Gastroesophageal sphincter (tissue), 4 donors: ENCODE data around the gene LACTBL1. TPM values are rescaled to one million over a fixed set of nuclear protein-coding genes. Genes with fewer than 3 reads are reported as not detected.

Experiments
- ATAC-seq: fragments of 150-250 bp; one replicate; pipeline ENCODE4 v1.9.1; 2016; ENCODE audit warnings: mild to moderate bottlenecking, moderate library complexity
- H3K27ac ChIP-seq, 4 donors: fragments of 200-600 bp; sonication (generic) in 3 of 4; 1 replicate in 3 of 4; 2 replicates in 1 of 4; pipeline ENCODE4 v1.5.1; 2016 to 2019
- H3K27me3 ChIP-seq: fragments of 200-600 bp; sonication (generic); one replicate; pipeline ENCODE4 v1.5.1; 2019
- H3K36me3 ChIP-seq, 2 donors: fragments of 200-600 bp; sonication (generic); one replicate each; pipeline ENCODE4 v1.5.1; 2019; ENCODE audit warnings: control low read depth in 1 of 2
- H3K4me1 ChIP-seq, 3 donors: fragments of 200-600 bp; sonication (generic); 1 replicate in 2 of 3; 2 replicates in 1 of 3; pipeline ENCODE4 v1.5.1; 2016 to 2019; ENCODE audit warnings: control low read depth in 2 of 3
- H3K4me3 ChIP-seq, 2 donors: fragments of 200-600 bp; sonication (generic); one replicate each; pipeline ENCODE4 v1.5.1; 2019; ENCODE audit warnings: mild to moderate bottlenecking in 1 of 2, moderate library complexity in 1 of 2
- H3K9me3 ChIP-seq, 3 donors: fragments of 200-600 bp; sonication (generic); one replicate each; pipeline ENCODE4 v1.5.1; 2017 to 2019; ENCODE audit warnings: control low read depth in 2 of 3
- EP300 ChIP-seq: sonication (generic); formaldehyde crosslinking; IDR thresholded peaks from one replicate; pipeline ENCODE4 v1.6.1; 2017; ENCODE audit warnings: antibody characterized with exemption, mild to moderate bottlenecking
- POLR2A ChIP-seq, 2 donors: fragments of 450-650 bp; IDR thresholded peaks; one replicate each; pipeline ENCODE4 v1.6.1; 2017; ENCODE audit warnings: antibody characterized with exemption in 2 of 2, mild to moderate bottlenecking in 2 of 2, moderate library complexity in 1 of 2
- POLR2AphosphoS5 ChIP-seq: sonication (generic); formaldehyde crosslinking; IDR thresholded peaks from one replicate; pipeline ENCODE4 v1.6.1; 2017; ENCODE audit warnings: antibody characterized with exemption
- WGBS, 2 donors: methylation state at CpG; one replicate each; pipeline ENCODE4 v1.1.5; 2018; ENCODE audit warnings: low coverage in 1 of 2; 5-methylcytosine and 5-hydroxymethylcytosine counted together
- total RNA-seq, 4 donors: library from RNA; depleted of rRNA; stranded (reverse); fragments of >200 nt; gene quantifications; one replicate each; pipeline ENCODE4 v1.1.0, GENCODE V29; 2016
- TF ChIP-seq, protein P1 (sequence below), 4 experiments: fragments of 200-600 bp in 2 of 4; fragments of 450-650 bp in 2 of 4; sonication (generic) in 1 of 4; IDR thresholded peaks; one replicate each; pipeline ENCODE4 v1.5.1; 2017 to 2019; ENCODE audit warnings: antibody characterized with exemption in 4 of 4, mild to moderate bottlenecking in 2 of 4, moderate library complexity in 2 of 4

The LACTBL1 gene
- total RNA-seq, 4 donors from 2014 or later: not detected

DNA sequence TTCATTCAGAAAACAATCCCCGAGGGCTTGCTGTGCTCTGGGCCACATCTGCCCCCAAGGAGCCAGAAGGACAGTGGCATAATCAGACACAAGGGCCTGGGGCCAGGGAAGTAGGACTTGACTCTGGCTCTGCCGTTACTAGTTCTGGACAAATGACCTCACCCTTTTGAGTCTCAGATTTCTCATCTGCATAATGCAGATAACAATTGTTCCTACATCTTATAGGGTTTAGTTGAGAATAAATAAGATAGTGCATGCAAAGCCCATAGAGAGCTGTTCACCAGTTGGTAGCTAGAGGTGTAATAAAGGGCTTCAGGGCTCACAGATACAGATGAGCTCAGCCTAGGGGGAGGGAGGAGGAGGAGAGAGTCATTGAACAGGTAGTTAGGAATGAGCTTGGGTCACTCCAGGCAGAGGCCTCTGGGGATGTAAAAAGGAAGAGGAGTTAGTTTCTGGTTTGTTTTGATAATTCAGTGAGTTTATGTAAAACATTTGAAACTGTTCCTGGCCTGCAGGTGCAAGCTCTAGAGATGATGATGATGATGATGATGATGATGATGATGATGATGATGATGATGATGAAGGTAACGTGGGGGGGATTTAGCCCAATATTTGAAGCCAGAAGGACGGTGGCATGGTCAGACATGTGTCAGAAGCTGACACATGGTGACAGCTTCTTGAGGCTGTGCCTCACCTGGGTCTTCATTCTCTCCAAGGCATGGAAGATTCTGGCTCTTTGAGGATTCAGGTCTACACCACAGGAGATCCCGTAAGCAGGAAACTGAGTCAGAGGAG, 858 bp downstream of the LACTBL1 start:
- Histone ChIP-seq H3K9me3 (peaks cover 0 to 6% (median 0%) of the 10 kb centered on the region in 3 donors), H3K36me3 (no peaks in the 10 kb centered on the region), H3K27me3 (peaks cover 48% of the 10 kb centered on the region), H3K4me3 (no peak overlapping the region), H3K27ac (no peak overlapping the region), H3K4me1 (peaks cover 0 to 14% (median 5%) of the 10 kb centered on the region in 3 donors)
- TF ChIP-seq, protein P1, sequence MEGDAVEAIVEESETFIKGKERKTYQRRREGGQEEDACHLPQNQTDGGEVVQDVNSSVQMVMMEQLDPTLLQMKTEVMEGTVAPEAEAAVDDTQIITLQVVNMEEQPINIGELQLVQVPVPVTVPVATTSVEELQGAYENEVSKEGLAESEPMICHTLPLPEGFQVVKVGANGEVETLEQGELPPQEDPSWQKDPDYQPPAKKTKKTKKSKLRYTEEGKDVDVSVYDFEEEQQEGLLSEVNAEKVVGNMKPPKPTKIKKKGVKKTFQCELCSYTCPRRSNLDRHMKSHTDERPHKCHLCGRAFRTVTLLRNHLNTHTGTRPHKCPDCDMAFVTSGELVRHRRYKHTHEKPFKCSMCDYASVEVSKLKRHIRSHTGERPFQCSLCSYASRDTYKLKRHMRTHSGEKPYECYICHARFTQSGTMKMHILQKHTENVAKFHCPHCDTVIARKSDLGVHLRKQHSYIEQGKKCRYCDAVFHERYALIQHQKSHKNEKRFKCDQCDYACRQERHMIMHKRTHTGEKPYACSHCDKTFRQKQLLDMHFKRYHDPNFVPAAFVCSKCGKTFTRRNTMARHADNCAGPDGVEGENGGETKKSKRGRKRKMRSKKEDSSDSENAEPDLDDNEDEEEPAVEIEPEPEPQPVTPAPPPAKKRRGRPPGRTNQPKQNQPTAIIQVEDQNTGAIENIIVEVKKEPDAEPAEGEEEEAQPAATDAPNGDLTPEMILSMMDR (IDR thresholded peaks at IDR 0.05): no peak
- TF ChIP-seq POLR2A (IDR thresholded peaks at IDR 0.05) (no peak), POLR2AphosphoS5 (no peak), EP300 (no peak)
- WGBS, 2 donors: 74 to 80% methylated on average over 2 to 4 of the region's 5 CpGs
- ATAC-seq: no peak

DNA sequence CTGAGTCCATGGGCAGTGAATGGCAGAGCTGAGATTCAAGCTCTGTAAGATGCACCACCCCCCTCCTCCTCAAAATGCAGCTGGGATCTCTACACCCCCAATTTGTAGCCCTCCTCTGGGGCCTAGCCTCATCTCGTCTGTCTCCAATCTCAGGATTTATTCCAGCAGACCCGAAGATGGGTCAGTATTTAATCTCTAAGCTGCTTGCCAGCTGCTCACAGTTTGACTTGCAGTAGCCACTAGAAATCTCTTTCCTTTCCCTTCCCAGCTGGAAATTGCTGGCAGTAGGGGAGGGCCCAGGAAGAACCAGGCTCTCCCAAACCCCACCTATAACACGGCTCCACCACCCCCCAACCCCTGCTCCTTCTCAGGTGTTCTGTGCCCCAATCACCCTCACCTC, 1.5 kb downstream of the LACTBL1 start:
- peaks cover 0 to 14% (median 5%) of the 10 kb centered on the region in 3 donors for H3K4me1 ChIP-seq
- no peak overlapping the region for H3K27ac ChIP-seq
- ATAC-seq: no peak
- H3K4me3 ChIP-seq: no peak overlapping the region
- no peak for TF ChIP-seq POLR2AphosphoS5
- 41 to 64% methylated on average over 3 of the region's 3 CpGs for WGBS, 2 donors
- peaks cover 52% of the 10 kb centered on the region for H3K27me3 ChIP-seq
- peaks cover 0 to 12% (median 0%) of the 10 kb centered on the region in 3 donors for H3K9me3 ChIP-seq
- no peaks in the 10 kb centered on the region for H3K36me3 ChIP-seq

DNA sequence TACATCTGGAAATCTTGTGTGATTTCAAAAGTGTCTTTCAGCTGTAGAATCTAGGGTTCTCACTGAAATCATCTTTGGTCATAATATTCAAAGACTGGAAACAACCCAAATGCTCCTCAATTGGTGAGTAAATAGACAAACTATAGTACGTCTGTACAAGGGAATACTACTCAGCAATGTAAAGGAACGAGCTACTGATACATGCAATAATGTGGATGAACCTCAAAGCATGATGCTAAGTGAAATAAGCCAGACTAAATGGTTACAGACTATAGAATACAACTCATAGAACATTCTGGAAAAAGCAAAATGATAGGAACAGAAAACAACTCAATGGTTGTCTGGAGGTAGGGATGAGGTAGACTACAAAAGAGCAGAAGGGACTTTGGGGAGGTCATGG, 2.6 kb downstream of the LACTBL1 start:
- ATAC-seq: no peak
- TF ChIP-seq, protein P1 (IDR thresholded peaks at IDR 0.05): no peak
- TF ChIP-seq POLR2A (IDR thresholded peaks at IDR 0.05): no peak
- TF ChIP-seq EP300: no peak
- TF ChIP-seq POLR2AphosphoS5: no peak
- H3K9me3 ChIP-seq: peaks cover 0 to 23% (median 0%) of the 10 kb centered on the region in 3 donors
- H3K27me3 ChIP-seq: peaks cover 48% of the 10 kb centered on the region
- H3K4me3 ChIP-seq: no peak overlapping the region
- H3K27ac ChIP-seq: no peak overlapping the region
- H3K4me1 ChIP-seq: peaks cover 0 to 14% (median 5%) of the 10 kb centered on the region in 3 donors
- no peaks in the 10 kb centered on the region for H3K36me3 ChIP-seq
- 85 to 100% methylated on average over 1 to 2 of the region's 2 CpGs for WGBS, 2 donors

DNA sequence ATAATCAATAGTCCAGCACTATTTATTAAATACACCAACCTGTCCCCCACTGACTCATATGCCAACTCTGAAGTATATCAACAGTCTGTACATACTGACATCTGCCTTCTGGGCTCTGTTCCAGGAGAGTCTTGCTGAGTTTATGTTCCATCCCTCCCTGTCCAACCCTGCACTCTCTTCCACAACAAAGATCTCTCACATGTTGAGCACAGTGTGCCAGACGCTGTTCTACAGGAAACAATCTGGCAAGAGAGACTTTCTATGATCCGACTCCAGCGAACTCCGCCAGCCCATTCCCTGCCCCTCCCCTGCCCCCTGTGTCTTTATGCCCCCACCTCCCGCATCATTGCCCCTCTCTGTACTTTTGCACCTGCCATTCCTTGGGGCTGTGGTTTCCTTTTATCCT, 3.4 kb downstream of the LACTBL1 start:
- TF ChIP-seq POLR2A (IDR thresholded peaks at IDR 0.05): no peak
- no peak for TF ChIP-seq POLR2AphosphoS5
- TF ChIP-seq EP300: no peak
- TF ChIP-seq, protein P1 (IDR thresholded peaks at IDR 0.05): no peak
- Histone ChIP-seq H3K9me3 (peaks cover 0 to 24% (median 0%) of the 10 kb centered on the region in 3 donors), H3K36me3 (no peaks in the 10 kb centered on the region), H3K27me3 (peaks cover 50% of the 10 kb centered on the region), H3K4me3 (no peak overlapping the region), H3K4me1 (peaks cover 0 to 14% (median 5%) of the 10 kb centered on the region in 3 donors), H3K27ac (no peak overlapping the region)
- peak; percentile 55 for ATAC-seq
- 0 to 5% methylated on average over 1 to 5 of the region's 5 CpGs for WGBS, 2 donors

DNA sequence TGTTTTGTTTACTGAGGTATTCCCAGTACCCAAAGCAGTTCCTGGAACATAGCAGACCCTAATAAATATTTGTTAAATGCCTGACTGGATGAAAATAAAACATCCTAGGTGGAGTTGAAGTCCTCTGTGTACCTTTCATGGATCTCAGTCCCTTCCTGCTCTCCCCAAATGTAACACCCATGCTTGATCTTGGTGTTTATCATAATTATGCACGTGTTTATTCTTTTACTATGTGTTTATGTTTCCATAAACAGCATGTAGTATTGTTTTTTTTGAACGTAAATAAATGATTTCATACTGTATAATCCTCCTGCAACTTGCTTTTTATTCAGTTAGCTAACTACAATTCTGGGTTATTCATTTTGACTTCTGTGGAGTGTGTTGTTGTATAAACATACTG, 4.8 kb downstream of the LACTBL1 start:
- WGBS, 2 donors: 41 to 80% methylated on average over 1 to 2 of the region's 2 CpGs
- Histone ChIP-seq H3K27ac (no peak overlapping the region), H3K27me3 (peaks cover 62% of the 10 kb centered on the region), H3K9me3 (peaks cover 0 to 24% (median 0%) of the 10 kb centered on the region in 3 donors), H3K4me1 (peaks cover 0 to 14% (median 5%) of the 10 kb centered on the region in 3 donors), H3K4me3 (no peak overlapping the region), H3K36me3 (no peaks in the 10 kb centered on the region)
- no peak for ATAC-seq
- TF ChIP-seq POLR2A (IDR thresholded peaks at IDR 0.05) (no peak), EP300 (no peak), POLR2AphosphoS5 (no peak)
- TF ChIP-seq, protein P1 (IDR thresholded peaks at IDR 0.05): no peak
